Upper lobe of right lung (tissue), 1 donor: ENCODE data around the gene DSCAM. TPM values are rescaled to one million over a fixed set of nuclear protein-coding genes. Genes with fewer than 3 reads are reported as not detected.

Experiments used
- ATAC-seq: fragments of 200-7000 bp; cut with Tn5 transposase; one replicate; pipeline ENCODE4 v1.9.1; 2020; ENCODE audit warnings: mild to moderate bottlenecking, moderate library complexity
- DNase-seq: peaks from one replicate; pipeline ENCODE4 v3.0.0-alpha.2; 2020
- H3K27ac ChIP-seq: fragments of 200-600 bp; one replicate; pipeline ENCODE4 v1.8.0; 2022
- H3K27me3 ChIP-seq: fragments of 200-600 bp; one replicate; pipeline ENCODE4 v1.8.0; 2022; ENCODE audit warnings: mild to moderate bottlenecking
- H3K36me3 ChIP-seq: fragments of 200-600 bp; one replicate; pipeline ENCODE4 v1.8.0; 2022
- H3K4me1 ChIP-seq: fragments of 200-600 bp; one replicate; pipeline ENCODE4 v1.8.0; 2022
- H3K4me3 ChIP-seq: fragments of 200-600 bp; one replicate; pipeline ENCODE4 v1.8.0; 2022; ENCODE audit warnings: mild to moderate bottlenecking
- H3K9me3 ChIP-seq: fragments of 200-600 bp; one replicate; pipeline ENCODE4 v1.8.0; 2022
- CTCF ChIP-seq: fragments of 200-600 bp; IDR thresholded peaks from one replicate; pipeline ENCODE4 v1.8.0; 2022; ENCODE audit warnings: antibody characterized with exemption
- intact Hi-C: fragments of 100-400 bp; cut with DNase I; formaldehyde crosslinking; loops from one replicate; pipeline ENCODE4 v1.11.0; 2022
- total RNA-seq: library from RNA; stranded (reverse); fragmentation: NEBNext Ultra II Directional; extraction: Animal tissue kit (Norgen Biotek cat#: 25700); gene quantifications from one replicate; pipeline ENCODE4 v1.2.1, GENCODE V29; 2021
- donor health status: DM: no; HTN: yes; CAD: no; lungs with severe emphysema.

DSCAM gene
- total RNA-seq, 1 donor from 2014 or later = not detected

- Histone ChIP-seq H3K4me3 (no peak overlapping the region), H3K27me3 (no peaks in the 10 kb centered on the region), H3K4me1 (no peaks in the 10 kb centered on the region), H3K9me3 (no peaks in the 10 kb centered on the region), H3K27ac (no peak overlapping the region), H3K36me3 (no peaks in the 10 kb centered on the region)
- ATAC-seq = no peak
- no peak for DNase-seq
- intact Hi-C loops = no loop called here
- TF ChIP-seq CTCF = no peak
These were observed 611.4 kb downstream of the DSCAM start for GRCh38 chr21:40235528-40235927.

- H3K4me1 ChIP-seq = no peaks in the 10 kb centered on the region
- DNase-seq = no peak
- intact Hi-C loops = no loop called here
- H3K27me3 ChIP-seq = no peaks in the 10 kb centered on the region
- no peak overlapping the region for H3K4me3 ChIP-seq
- no peaks in the 10 kb centered on the region for H3K9me3 ChIP-seq
- no peak for ATAC-seq
- TF ChIP-seq CTCF = no peak
- no peaks in the 10 kb centered on the region for H3K36me3 ChIP-seq
- no peak overlapping the region for H3K27ac ChIP-seq
These were observed 615.0 kb downstream of the DSCAM start for GRCh38 chr21:40231979-40232378.

GRCh38 chr21:40227096-40227495 is 619.9 kb downstream of the DSCAM start:
- intact Hi-C loops = no loop called here
- ATAC-seq (no peak), DNase-seq (no peak)
- no peak overlapping the region for H3K27ac ChIP-seq
- no peaks in the 10 kb centered on the region for H3K4me1 ChIP-seq
- no peaks in the 10 kb centered on the region for H3K27me3 ChIP-seq
- TF ChIP-seq CTCF = no peak
- no peaks in the 10 kb centered on the region for H3K9me3 ChIP-seq
- no peak overlapping the region for H3K4me3 ChIP-seq
- H3K36me3 ChIP-seq = no peaks in the 10 kb centered on the region

- Histone ChIP-seq H3K4me3 (no peak overlapping the region), H3K36me3 (no peaks in the 10 kb centered on the region), H3K4me1 (no peaks in the 10 kb centered on the region), H3K27me3 (no peaks in the 10 kb centered on the region), H3K27ac (no peak overlapping the region), H3K9me3 (no peaks in the 10 kb centered on the region)
- DNase-seq (no peak), ATAC-seq (no peak)
- TF ChIP-seq CTCF = no peak
- intact Hi-C loops = no loop called here
These were observed 631.0 kb downstream of the DSCAM start for GRCh38 chr21:40215941-40216340.

GRCh38 chr21:40210251-40210650 is 636.7 kb downstream of the DSCAM start:
- Histone ChIP-seq H3K4me3 (no peak overlapping the region), H3K27me3 (no peaks in the 10 kb centered on the region), H3K27ac (no peak overlapping the region), H3K4me1 (no peaks in the 10 kb centered on the region), H3K36me3 (no peaks in the 10 kb centered on the region), H3K9me3 (no peaks in the 10 kb centered on the region)
- ATAC-seq (no peak), DNase-seq (no peak)
- TF ChIP-seq CTCF = no peak
- intact Hi-C loops = no loop called here

GRCh38 chr21:40208948-40209345 is 638.0 kb downstream of the DSCAM start:
- DNase-seq = no peak
- ATAC-seq = no peak
- Histone ChIP-seq H3K27ac (no peak overlapping the region), H3K36me3 (no peaks in the 10 kb centered on the region), H3K9me3 (no peaks in the 10 kb centered on the region), H3K4me1 (no peaks in the 10 kb centered on the region), H3K27me3 (no peaks in the 10 kb centered on the region), H3K4me3 (no peak overlapping the region)
- intact Hi-C loops = no loop called here
- no peak for TF ChIP-seq CTCF
